Hepatocyte (in vitro differentiated cells): Measurements from ENCODE around the gene ADGRB2. TPM values are rescaled to one million over a fixed set of nuclear protein-coding genes. Genes with fewer than 3 reads are reported as not detected.

Experiments
- DNase-seq: peaks from one replicate; pipeline ENCODE4 v3.0.0-alpha.2; 2016; ENCODE audit warnings: low spot score
- H2AFZ ChIP-seq: fragments of 200-600 bp; sonication (generic); 2 replicates; pipeline ENCODE4 v1.6.0; 2016; ENCODE audit warnings: antibody characterized with exemption, mild to moderate bottlenecking
- H3K27ac ChIP-seq: fragments of 200-600 bp; sonication (generic); 2 replicates; pipeline ENCODE4 v1.5.1; 2016; ENCODE audit warnings: mild to moderate bottlenecking
- H3K27me3 ChIP-seq: fragments of 200-600 bp; sonication (generic); 2 replicates; pipeline ENCODE4 v1.6.1; 2016
- H3K36me3 ChIP-seq: fragments of 200-600 bp; sonication (generic); replicated peaks from 2 replicates; pipeline ENCODE4 v1.5.1; 2016; ENCODE audit warnings: low read depth; ENCODE audit not compliant: insufficient read depth
- H3K4me1 ChIP-seq: fragments of 200-600 bp; sonication (generic); 2 replicates; pipeline ENCODE4 v1.5.1; 2016; ENCODE audit warnings: mild to moderate bottlenecking, moderate library complexity; ENCODE audit not compliant: insufficient read depth
- H3K4me2 ChIP-seq: fragments of 200-600 bp; sonication (generic); 2 replicates; pipeline ENCODE4 v1.6.0; 2016
- H3K4me3 ChIP-seq: fragments of 200-600 bp; sonication (generic); 2 replicates; pipeline ENCODE4 v1.5.1; 2016; ENCODE audit warnings: mild to moderate bottlenecking
- H3K79me2 ChIP-seq: fragments of 200-600 bp; sonication (generic); 2 replicates; pipeline ENCODE4 v1.6.0; 2017; ENCODE audit warnings: mild to moderate bottlenecking
- H3K9me2 ChIP-seq: fragments of 200-600 bp; sonication (generic); replicated peaks from 2 replicates; pipeline ENCODE4 v1.6.0; 2017; ENCODE audit warnings: mild to moderate bottlenecking; ENCODE audit not compliant: insufficient read depth
- H3K9me3 ChIP-seq: fragments of 200-600 bp; sonication (generic); 2 replicates; pipeline ENCODE4 v1.5.1; 2016; ENCODE audit warnings: low read depth, mild to moderate bottlenecking
- H4K20me1 ChIP-seq: fragments of 200-600 bp; sonication (generic); 2 replicates; pipeline ENCODE4 v1.6.0; 2016; ENCODE audit warnings: mild to moderate bottlenecking; ENCODE audit not compliant: insufficient read depth, poor library complexity, severe bottlenecking
- EZH2 ChIP-seq: fragments of 200-600 bp; sonication (generic); IDR thresholded peaks from 2 replicates; pipeline ENCODE4 v1.6.1; 2016; ENCODE audit warnings: antibody characterized with exemption, mild to moderate bottlenecking, borderline replicate concordance
- EZH2phosphoT487 ChIP-seq: fragments of 200-600 bp; sonication (generic); IDR thresholded peaks from one replicate; pipeline ENCODE4 v1.6.1; 2018; ENCODE audit warnings: antibody characterized with exemption, mild to moderate bottlenecking, low read depth, moderate library complexity; ENCODE audit not compliant: unreplicated experiment, severe bottlenecking
- WGBS: methylation state at CpG from one replicate; pipeline ENCODE4 v1.1.6; 2016; ENCODE audit warnings: low lambda C conversion rate; ENCODE audit errors: missing lambda C conversion rate; 5-methylcytosine and 5-hydroxymethylcytosine counted together
- polyA plus RNA-seq: library from polyadenylated mRNA; unstranded; fragments of >200 nt; fragmentation: Nextera tagmentation; extraction: Ambion mirVana; gene quantifications from 2 replicates; pipeline ENCODE4 v1.2.1, GENCODE V29; 2016
- total RNA-seq: library from RNA; depleted of rRNA; stranded (reverse); fragments of >200 nt; gene quantifications from 2 replicates; pipeline ENCODE4 v1.2.3, GENCODE V29; 2014
- TF ChIP-seq, protein P1 (sequence below): fragments of 200-600 bp; sonication (generic); IDR thresholded peaks from 2 replicates; pipeline ENCODE4 v1.5.1; 2016; ENCODE audit warnings: antibody characterized with exemption, mild to moderate bottlenecking; ENCODE audit not compliant: poor library complexity

Gene ADGRB2
- total and polyA plus RNA-seq, 2 experiments from 2014 or later: 7.7 to 10.5 TPM

DNA sequence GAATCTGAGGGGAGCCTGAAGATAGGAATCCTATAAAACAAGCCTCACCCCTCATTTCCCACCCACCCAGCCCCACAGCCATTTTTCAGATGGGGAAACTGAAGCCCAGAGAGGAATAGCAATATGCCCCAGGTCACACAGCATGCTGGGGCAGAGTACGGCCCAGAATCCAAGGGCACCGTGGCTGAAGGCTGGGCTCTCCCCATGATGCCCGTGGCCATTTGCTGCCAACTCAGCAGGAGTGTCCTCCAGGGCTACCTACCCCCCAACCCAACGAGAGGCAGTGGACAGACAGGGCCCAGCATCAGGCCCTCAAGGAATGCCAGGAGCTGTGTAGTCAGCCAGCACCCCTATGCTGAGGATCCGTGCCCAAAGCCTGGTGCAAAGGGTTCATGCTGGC lies 68.8 kb downstream of the ADGRB2 start:
- no peaks in the 10 kb centered on the region for H3K36me3 ChIP-seq
- H3K27me3 ChIP-seq: no peaks in the 10 kb centered on the region
- H2AFZ ChIP-seq: no peak overlapping the region
- H3K9me2 ChIP-seq: no peaks in the 10 kb centered on the region
- 87% methylated on average over 5 of the region's 5 CpGs for whole genome bisulfite sequencing
- H3K4me3 ChIP-seq: no peak overlapping the region
- no peak overlapping the region for H3K27ac ChIP-seq
- peaks cover 8% of the 10 kb centered on the region for H3K4me1 ChIP-seq
- H3K4me2 ChIP-seq: no peak overlapping the region
- no peaks in the 10 kb centered on the region for H4K20me1 ChIP-seq
- TF ChIP-seq EZH2phosphoT487: no peak
- no peak for TF ChIP-seq EZH2
- TF ChIP-seq, protein P1, sequence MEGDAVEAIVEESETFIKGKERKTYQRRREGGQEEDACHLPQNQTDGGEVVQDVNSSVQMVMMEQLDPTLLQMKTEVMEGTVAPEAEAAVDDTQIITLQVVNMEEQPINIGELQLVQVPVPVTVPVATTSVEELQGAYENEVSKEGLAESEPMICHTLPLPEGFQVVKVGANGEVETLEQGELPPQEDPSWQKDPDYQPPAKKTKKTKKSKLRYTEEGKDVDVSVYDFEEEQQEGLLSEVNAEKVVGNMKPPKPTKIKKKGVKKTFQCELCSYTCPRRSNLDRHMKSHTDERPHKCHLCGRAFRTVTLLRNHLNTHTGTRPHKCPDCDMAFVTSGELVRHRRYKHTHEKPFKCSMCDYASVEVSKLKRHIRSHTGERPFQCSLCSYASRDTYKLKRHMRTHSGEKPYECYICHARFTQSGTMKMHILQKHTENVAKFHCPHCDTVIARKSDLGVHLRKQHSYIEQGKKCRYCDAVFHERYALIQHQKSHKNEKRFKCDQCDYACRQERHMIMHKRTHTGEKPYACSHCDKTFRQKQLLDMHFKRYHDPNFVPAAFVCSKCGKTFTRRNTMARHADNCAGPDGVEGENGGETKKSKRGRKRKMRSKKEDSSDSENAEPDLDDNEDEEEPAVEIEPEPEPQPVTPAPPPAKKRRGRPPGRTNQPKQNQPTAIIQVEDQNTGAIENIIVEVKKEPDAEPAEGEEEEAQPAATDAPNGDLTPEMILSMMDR: no peak
- H3K79me2 ChIP-seq: peaks cover 2% of the 10 kb centered on the region
- H3K9me3 ChIP-seq: no peaks in the 10 kb centered on the region
- no peak for DNase-seq

DNA sequence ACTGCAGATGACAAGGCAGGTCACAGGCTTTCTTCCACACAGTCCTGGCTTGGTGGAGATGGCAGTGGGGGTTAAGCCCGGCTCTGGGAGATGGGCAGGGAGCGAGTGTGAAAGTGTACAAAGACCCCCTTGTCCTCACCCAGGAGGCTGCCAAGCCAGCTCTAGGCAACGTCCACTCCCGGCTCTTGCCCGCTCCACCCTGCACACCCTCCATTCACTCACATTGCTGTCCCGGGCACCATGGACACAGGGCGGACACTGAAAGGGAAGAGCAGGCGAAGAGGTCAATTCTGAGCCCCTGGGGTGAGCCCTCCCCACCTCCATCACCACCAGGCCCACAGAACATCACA lies 69.2 kb downstream of the ADGRB2 start:
- H3K4me1 ChIP-seq: peaks cover 4% of the 10 kb centered on the region
- H3K27me3 ChIP-seq: no peaks in the 10 kb centered on the region
- H3K36me3 ChIP-seq: no peaks in the 10 kb centered on the region
- no peak overlapping the region for H3K27ac ChIP-seq
- no peaks in the 10 kb centered on the region for H4K20me1 ChIP-seq
- 92% methylated on average over 8 of the region's 8 CpGs for WGBS
- no peak for TF ChIP-seq EZH2phosphoT487
- TF ChIP-seq EZH2: no peak
- TF ChIP-seq, protein P1: no peak
- H2AFZ ChIP-seq: no peak overlapping the region
- no peak for DNase-seq
- H3K9me3 ChIP-seq: no peaks in the 10 kb centered on the region
- H3K4me2 ChIP-seq: no peak overlapping the region
- no peaks in the 10 kb centered on the region for H3K9me2 ChIP-seq
- no peak overlapping the region for H3K4me3 ChIP-seq
- H3K79me2 ChIP-seq: no peaks in the 10 kb centered on the region

DNA sequence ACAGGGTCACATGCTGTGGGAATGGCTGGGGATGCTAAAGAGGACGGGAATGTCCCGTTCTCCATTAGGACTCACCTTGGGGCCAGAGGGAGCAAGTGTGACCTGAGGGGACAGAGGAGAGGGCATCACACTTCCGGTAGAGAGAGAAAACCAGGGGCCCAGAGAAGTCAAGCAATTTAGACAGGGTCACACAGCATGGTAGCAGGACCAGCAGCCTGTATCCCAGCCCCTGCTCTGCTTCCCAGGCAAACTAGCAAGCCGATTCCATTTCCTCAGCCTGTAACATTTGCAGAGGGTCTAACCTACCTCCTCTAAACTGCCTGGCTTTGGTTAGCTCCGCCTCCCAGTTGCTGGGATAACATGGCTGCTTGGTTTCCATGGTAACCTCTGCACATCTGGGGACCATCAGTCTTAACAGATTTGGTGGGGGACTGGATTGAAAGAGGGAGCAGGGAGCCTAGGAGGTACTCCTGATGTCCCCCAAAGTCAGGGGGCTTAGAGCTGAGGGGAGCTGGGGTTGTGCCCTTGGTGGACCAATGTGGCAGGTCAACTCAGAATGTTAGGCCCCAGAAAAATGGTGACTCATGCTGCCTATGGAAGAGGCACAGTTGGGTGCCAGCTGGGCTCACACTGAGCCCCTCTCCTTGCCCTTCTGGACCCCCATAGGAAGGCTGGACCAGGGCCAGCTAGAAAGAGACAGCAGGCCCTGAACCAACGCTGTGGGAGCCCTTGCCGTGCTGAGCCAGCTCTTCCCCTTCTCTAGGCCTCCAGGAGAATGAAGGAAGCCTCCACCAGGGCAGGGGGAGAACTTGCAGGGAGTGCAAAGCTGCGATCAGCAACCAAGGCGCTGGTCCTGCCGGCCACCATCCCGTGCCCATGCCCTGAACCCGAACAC lies 69.8 kb downstream of the ADGRB2 start:
- Histone ChIP-seq H3K36me3 (no peaks in the 10 kb centered on the region), H4K20me1 (no peaks in the 10 kb centered on the region), H3K4me3 (no peak overlapping the region), H3K4me2 (no peak overlapping the region), H3K9me3 (no peaks in the 10 kb centered on the region), H2AFZ (no peak overlapping the region), H3K9me2 (no peaks in the 10 kb centered on the region), H3K4me1 (peaks cover 2% of the 10 kb centered on the region), H3K27me3 (no peaks in the 10 kb centered on the region), H3K27ac (no peak overlapping the region), H3K79me2 (no peaks in the 10 kb centered on the region)
- TF ChIP-seq, protein P1: no peak
- no peak for TF ChIP-seq EZH2phosphoT487
- TF ChIP-seq EZH2: no peak
- DNase-seq: no peak
- WGBS: 82% methylated on average over 12 of the region's 12 CpGs
